GM18870 (cell line): ENCODE data around the gene CRYL1.

Experiments used
- ATAC-seq: cut with Tn5 transposase; IDR thresholded peaks from one replicate; pipeline ENCODE4 v1.9.1; 2021; ENCODE audit warnings: moderate library complexity; ENCODE audit not compliant: unreplicated experiment

CRYL1 gene

GRCh38 chr13:20495087-20496023, 30.3 kb downstream of the CRYL1 start:
- ATAC-seq: no peak

- no peak for ATAC-seq
Measured at GRCh38 chr13:20494656-20495055, 31.0 kb downstream of the CRYL1 start.

GRCh38 chr13:20492641-20493040, 33.0 kb downstream of the CRYL1 start:
- ATAC-seq: no peak

- no peak for ATAC-seq
Measured at GRCh38 chr13:20491926-20492435, 33.7 kb downstream of the CRYL1 start.

- no peak for ATAC-seq
Measured at GRCh38 chr13:20489185-20489820, 36.4 kb downstream of the CRYL1 start.

- ATAC-seq: no peak
Measured at GRCh38 chr13:20487927-20488326, 37.7 kb downstream of the CRYL1 start.

- ATAC-seq: no peak
Measured at GRCh38 chr13:20482787-20483186, 42.9 kb downstream of the CRYL1 start.

GRCh38 chr13:20482275-20482761, 43.3 kb downstream of the CRYL1 start:
- ATAC-seq: no peak

- no peak for ATAC-seq
Measured at GRCh38 chr13:20477394-20477793, 48.3 kb downstream of the CRYL1 start.

GRCh38 chr13:20475927-20476691, 49.5 kb downstream of the CRYL1 start:
- ATAC-seq: peak; percentile 94

- ATAC-seq: no peak
Measured at GRCh38 chr13:20474515-20474914, 51.1 kb downstream of the CRYL1 start.

GRCh38 chr13:20473888-20474287, 51.8 kb downstream of the CRYL1 start:
- ATAC-seq: no peak

- no peak for ATAC-seq
Measured at GRCh38 chr13:20473139-20473538, 52.5 kb downstream of the CRYL1 start.

GRCh38 chr13:20472531-20472930, 53.1 kb downstream of the CRYL1 start:
- ATAC-seq: no peak

- no peak for ATAC-seq
Measured at GRCh38 chr13:20470136-20470535, 55.5 kb downstream of the CRYL1 start.

- no peak for ATAC-seq
Measured at GRCh38 chr13:20466371-20466770, 59.3 kb downstream of the CRYL1 start.

- no peak for ATAC-seq
Measured at GRCh38 chr13:20465218-20465879, 60.3 kb downstream of the CRYL1 start.

GRCh38 chr13:20462921-20463320, 62.7 kb downstream of the CRYL1 start:
- ATAC-seq: no peak

GRCh38 chr13:20462533-20462915, 63.1 kb downstream of the CRYL1 start:
- ATAC-seq: no peak

GRCh38 chr13:20461860-20462532, 63.7 kb downstream of the CRYL1 start:
- no peak for ATAC-seq
